HEK293T (cell line): Measurements from ENCODE around the gene SEMA4C.

Experiments
- CTCF ChIA-PET: fragments of 350-600 bp; formaldehyde crosslinking; extraction: SDS; loops from one replicate; lab custom pipeline; 2021; ENCODE audit warnings: antibody characterized with exemption, inconsistent platforms; lab: Yijun Ruan, JAX
- POLR2A ChIA-PET: fragments of 350-600 bp; formaldehyde crosslinking; extraction: SDS; loops from one replicate; lab custom pipeline; 2020; ENCODE audit warnings: antibody characterized with exemption, inconsistent platforms; lab: Yijun Ruan, JAX
- DNase-seq: peaks from one replicate; pipeline ENCODE4 v3.0.0; 2012; ENCODE audit warnings: mixed read lengths; ENCODE audit errors: extremely low spot score
- ARNT ChIP-seq: fragments of 450-650 bp; IDR thresholded peaks from 2 replicates; pipeline ENCODE4 v1.6.1; 2017; ENCODE audit warnings: mild to moderate bottlenecking
- BHLHE40 ChIP-seq: fragments of 450-650 bp; IDR thresholded peaks from 2 replicates; pipeline ENCODE4 v1.6.1; 2016; ENCODE audit warnings: mild to moderate bottlenecking, moderate library complexity, borderline replicate concordance
- CTBP1 ChIP-seq: fragments of 450-650 bp; IDR thresholded peaks from 2 replicates; pipeline ENCODE4 v1.6.1; 2016; ENCODE audit warnings: borderline replicate concordance
- ELF4 ChIP-seq: fragments of 450-650 bp; IDR thresholded peaks from 2 replicates; pipeline ENCODE4 v1.6.1; 2017; ENCODE audit warnings: antibody characterized with exemption
- FOXA1 ChIP-seq: fragments of 450-650 bp; IDR thresholded peaks from 2 replicates; pipeline ENCODE4 v1.6.1; 2016; ENCODE audit warnings: mild to moderate bottlenecking
- FOXK2 ChIP-seq: fragments of 450-650 bp; IDR thresholded peaks from 2 replicates; pipeline ENCODE4 v1.6.1; 2016; ENCODE audit warnings: mild to moderate bottlenecking
- FOXM1 ChIP-seq: fragments of 450-650 bp; IDR thresholded peaks from 2 replicates; pipeline ENCODE4 v1.6.1; 2017; ENCODE audit warnings: mild to moderate bottlenecking, borderline replicate concordance
- HDGF ChIP-seq: fragments of 450-650 bp; IDR thresholded peaks from 2 replicates; pipeline ENCODE4 v1.6.1; 2017; ENCODE audit warnings: antibody characterized with exemption, borderline replicate concordance
- L3MBTL2 ChIP-seq: fragments of 450-650 bp; conservative IDR thresholded peaks from 2 replicates; pipeline ENCODE4 v1.6.1; 2016; ENCODE audit warnings: mild to moderate bottlenecking
- LEF1 ChIP-seq: fragments of 450-650 bp; IDR thresholded peaks from 2 replicates; pipeline ENCODE4 v1.6.1; 2017; ENCODE audit warnings: mild to moderate bottlenecking, borderline replicate concordance
- NFRKB ChIP-seq: fragments of 450-650 bp; IDR thresholded peaks from 2 replicates; pipeline ENCODE4 v1.6.1; 2016; ENCODE audit warnings: mild to moderate bottlenecking, moderate library complexity
- SP1 ChIP-seq: fragments of 450-650 bp; IDR thresholded peaks from 2 replicates; pipeline ENCODE4 v1.6.1; 2017
- SUZ12 ChIP-seq: fragments of 450-650 bp; IDR thresholded peaks from 2 replicates; pipeline ENCODE4 v1.6.1; 2016; ENCODE audit warnings: mild to moderate bottlenecking
- TARDBP ChIP-seq: fragments of 450-650 bp; IDR thresholded peaks from 2 replicates; pipeline ENCODE4 v1.6.1; 2016
- ZNF384 ChIP-seq: fragments of 450-650 bp; IDR thresholded peaks from 2 replicates; pipeline ENCODE4 v1.6.1; 2016
- TF ChIP-seq, protein P1 (sequence below): fragments of 450-650 bp; IDR thresholded peaks from 2 replicates; pipeline ENCODE4 v1.6.1; 2016

Gene SEMA4C

DNA sequence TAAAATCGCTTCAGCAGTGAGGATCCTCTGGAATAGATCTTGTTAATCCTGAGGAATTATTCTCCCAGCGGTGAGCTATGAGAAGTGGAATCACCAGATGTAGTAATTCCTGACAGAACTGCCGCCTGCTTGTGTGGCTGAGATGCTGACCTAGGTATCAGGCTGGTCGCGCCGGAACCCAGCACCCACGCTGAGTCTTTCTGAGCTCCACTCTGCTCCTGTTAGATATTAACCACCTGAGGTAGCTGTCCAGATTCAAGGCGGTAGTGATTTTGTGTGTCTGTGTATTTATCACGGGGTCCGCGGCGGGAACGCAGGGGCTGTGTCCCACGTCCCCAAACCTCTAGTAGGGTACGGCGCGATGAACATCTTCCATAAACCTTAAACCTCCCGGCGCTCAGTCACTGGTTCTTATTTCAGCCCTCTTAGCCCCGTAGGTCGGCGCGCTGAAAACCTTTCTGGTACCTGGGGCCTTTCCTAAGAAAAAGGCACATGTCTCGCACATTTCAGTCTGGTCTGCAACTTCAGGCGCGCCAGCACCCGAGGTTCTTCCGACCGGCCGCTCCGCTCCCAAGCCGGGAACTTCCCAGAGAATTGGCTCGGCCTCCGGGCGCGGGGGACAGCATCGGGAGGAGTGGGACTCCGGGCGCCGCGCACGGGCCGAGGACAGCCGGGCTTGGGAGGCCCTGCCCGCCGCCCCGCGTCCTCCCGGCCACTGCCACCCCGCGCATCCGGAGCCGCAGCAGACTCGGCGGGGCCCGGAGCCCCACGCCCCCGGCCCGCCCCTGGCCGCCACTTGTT, 54.4 kb downstream of the SEMA4C start:
- ChIA-PET POLR2A (interaction anchor here (0.8 to 3.2 kb wide), 16 partner anchors 17 to 191 kb away, joined by 3 to 15 read pairs (median 4); partner anchors contain the start of genes ANKRD39 and KANSL3), CTCF (interaction anchor here (0.8 to 1.1 kb wide), 3 partner anchors 15 to 52 kb away, joined by 4 to 5 read pairs (median 5); no protein-coding TSS in a partner anchor)
- DNase-seq, result peak; percentile 41
- TF ChIP-seq FOXK2 (no peak), FOXA1 (no peak), FOXM1 (no peak), NFRKB (no peak), CTBP1 (no peak), TARDBP (no peak), SUZ12 (no peak), BHLHE40 (no peak), ARNT (no peak), HDGF (no peak), LEF1 (no peak), ZNF384 (no peak)
- TF ChIP-seq, protein P1, sequence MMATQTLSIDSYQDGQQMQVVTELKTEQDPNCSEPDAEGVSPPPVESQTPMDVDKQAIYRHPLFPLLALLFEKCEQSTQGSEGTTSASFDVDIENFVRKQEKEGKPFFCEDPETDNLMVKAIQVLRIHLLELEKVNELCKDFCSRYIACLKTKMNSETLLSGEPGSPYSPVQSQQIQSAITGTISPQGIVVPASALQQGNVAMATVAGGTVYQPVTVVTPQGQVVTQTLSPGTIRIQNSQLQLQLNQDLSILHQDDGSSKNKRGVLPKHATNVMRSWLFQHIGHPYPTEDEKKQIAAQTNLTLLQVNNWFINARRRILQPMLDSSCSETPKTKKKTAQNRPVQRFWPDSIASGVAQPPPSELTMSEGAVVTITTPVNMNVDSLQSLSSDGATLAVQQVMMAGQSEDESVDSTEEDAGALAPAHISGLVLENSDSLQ, result no peak

DNA sequence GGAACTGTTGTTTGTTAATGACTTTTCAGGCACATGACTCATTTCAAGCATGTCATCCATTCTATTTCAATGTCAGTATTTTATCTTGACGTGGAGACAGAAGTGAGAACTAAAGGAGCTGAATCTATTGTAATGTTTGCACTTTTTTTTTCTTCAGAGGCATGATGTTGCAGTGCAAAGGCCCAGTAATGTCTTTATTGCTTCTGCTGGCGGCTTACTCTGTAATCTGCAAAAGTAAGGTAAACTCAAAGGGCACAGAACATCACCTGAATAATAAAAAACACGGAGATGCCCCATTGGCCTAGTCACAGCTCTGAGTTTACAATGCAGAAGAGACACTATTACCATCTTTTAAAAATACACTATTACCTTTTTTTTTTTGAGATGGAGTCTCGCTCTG, 56.2 kb downstream of the SEMA4C start:
- TF ChIP-seq CTBP1, result no peak
- TF ChIP-seq SP1, result no peak
- TF ChIP-seq SUZ12, result no peak
- TF ChIP-seq L3MBTL2, result no peak
- no peak for TF ChIP-seq NFRKB
- TF ChIP-seq TARDBP, result no peak
- no peak for TF ChIP-seq FOXM1
- TF ChIP-seq, protein P1, result no peak
- TF ChIP-seq BHLHE40, result no peak
- no peak for TF ChIP-seq HDGF
- no peak for TF ChIP-seq ARNT
- no peak for TF ChIP-seq ELF4
- no peak for TF ChIP-seq LEF1
- TF ChIP-seq FOXK2, result no peak
- no peak for TF ChIP-seq FOXA1
- ChIA-PET POLR2A (interaction anchor here (1.2 kb wide), 2 partner anchors 44 to 53 kb away, joined by 3 read pairs; partner anchors contain the start of genes ANKRD39 and CNNM4), CTCF (interaction anchor here (0.6 to 1.0 kb wide), 2 partner anchors 13 to 28 kb away, joined by 4 to 5 read pairs; no protein-coding TSS in a partner anchor)
- no peak for DNase-seq

DNA sequence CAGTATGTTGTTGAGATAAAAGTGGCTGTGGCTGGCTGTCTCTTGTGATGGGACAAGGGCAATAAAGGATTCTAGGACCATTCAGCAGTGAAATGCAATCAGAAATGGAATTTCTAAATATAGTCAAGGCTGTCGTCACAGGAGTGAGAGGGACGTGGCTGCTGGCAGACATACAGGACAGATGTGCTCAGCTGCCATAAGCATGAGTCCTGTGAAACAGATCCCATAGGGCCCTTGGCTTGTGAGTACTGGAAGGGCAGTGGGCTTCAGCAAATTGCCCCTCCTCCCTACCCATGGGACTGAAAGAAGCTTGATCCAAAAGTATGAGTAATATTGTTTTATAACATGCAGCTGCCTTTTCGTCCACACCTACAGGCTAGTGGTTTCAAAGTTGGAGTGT, 58.0 kb downstream of the SEMA4C start:
- no peak for DNase-seq
- ChIA-PET POLR2A (no interaction called here), CTCF (no interaction called here)
- TF ChIP-seq L3MBTL2 (no peak), FOXK2 (no peak)

DNA sequence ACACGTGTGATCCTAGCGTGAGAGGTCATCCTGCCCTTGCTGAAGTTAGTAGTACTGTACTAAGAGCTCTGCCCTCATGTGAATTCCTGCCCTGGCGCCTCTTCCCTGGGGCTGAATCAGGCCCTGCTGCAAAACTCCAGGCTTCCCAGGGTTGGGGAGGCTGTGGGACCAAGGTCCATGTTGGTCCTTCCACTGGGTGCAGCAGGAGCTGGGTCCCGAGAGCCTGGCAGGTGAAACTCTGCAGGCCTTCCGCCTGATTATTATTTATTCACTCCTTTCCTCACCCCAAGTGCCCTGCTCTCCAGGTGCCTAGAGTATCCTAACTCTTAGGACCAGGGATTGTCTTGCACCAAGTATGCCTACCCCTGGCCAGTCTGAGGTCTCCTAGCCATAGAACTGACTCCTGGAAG, 59.1 kb downstream of the SEMA4C start:
- no peak for DNase-seq
- CTCF ChIA-PET, result no interaction called here
- TF ChIP-seq, protein P1, result no peak
- TF ChIP-seq FOXA1 (no peak), CTBP1 (no peak), SUZ12 (no peak), SP1 (no peak), TARDBP (no peak), L3MBTL2 (no peak), FOXK2 (no peak), HDGF (no peak), FOXM1 (no peak), ZNF384 (no peak), NFRKB (no peak), LEF1 (no peak), BHLHE40 (no peak), ELF4 (no peak), ARNT (no peak)
- POLR2A ChIA-PET, result no interaction called here

DNA sequence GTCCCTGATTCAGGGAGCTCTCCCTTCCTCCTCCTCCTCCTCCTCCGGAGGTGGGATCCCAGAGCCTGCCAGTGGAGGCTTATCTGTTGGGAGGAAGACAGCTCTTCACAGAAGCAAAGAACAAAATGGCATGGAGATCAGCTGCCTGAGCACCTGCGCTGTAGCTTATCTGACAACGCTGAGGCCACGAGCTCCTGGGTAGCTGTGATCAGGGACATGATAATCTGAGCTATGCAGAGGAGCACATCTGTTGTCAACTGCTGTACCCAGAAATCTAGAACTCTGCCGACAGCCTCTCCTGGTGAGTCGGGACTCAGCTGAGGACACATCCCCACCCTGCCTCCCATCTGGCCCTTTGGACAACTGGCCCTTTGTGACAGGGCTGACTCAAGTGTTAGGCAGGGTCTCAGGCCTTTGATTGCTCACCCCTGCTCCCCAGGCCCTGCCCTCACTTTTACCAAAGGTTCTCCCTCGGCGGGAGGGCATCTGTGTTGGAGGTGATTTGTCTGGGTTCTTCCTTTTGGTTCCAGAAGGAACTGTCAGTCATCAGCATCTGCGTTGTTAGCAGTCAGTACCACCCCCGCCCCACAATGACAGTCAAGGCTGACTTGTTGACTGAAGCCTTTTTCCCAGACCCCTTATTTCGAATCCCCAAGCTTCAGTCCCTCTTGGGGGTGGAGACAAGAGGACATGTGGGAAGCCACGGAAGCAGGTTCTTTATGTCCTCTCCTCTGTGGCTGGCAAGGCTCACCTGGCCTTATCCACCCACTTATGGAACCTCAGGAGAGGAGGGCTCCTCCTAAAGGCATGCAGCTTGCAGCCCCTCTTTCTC, 59.7 kb downstream of the SEMA4C start:
- TF ChIP-seq L3MBTL2 (no peak), SUZ12 (no peak)
- POLR2A ChIA-PET, result interaction anchor here (0.6 to 1.4 kb wide), 2 partner anchors 31 to 48 kb away, joined by 3 to 4 read pairs; no protein-coding TSS in a partner anchor
- no peak for DNase-seq
- CTCF ChIA-PET, result interaction anchor here (0.6 kb wide), 1 partner anchor 33 kb away, joined by 3 read pairs; no protein-coding TSS in a partner anchor
